Left lung (tissue), 10 donors: Measurements from ENCODE around the gene FXR1. TPM values are rescaled to one million over a fixed set of nuclear protein-coding genes. Genes with fewer than 3 reads are reported as not detected.

Experiments
- ATAC-seq: fragments of 200-7000 bp; cut with Tn5 transposase; one replicate; pipeline ENCODE4 v1.9.1; 2020; ENCODE audit warnings: moderate library complexity
- DNase-seq, 4 donors: peaks; one replicate each; pipeline ENCODE4 v3.0.0-alpha.2; 2013 to 2020
- H3K27ac ChIP-seq, 2 donors: fragments of 200-600 bp; sonication (generic) in 1 of 2; one replicate each; pipeline versions ENCODE4 v1.5.0 to v1.8.0; 2020 to 2021
- H3K27me3 ChIP-seq, 2 donors: fragments of 200-600 bp; sonication (generic) in 1 of 2; one replicate each; pipeline versions ENCODE4 v1.5.0 to v1.8.0; 2020 to 2021
- H3K36me3 ChIP-seq, 2 donors: fragments of 200-600 bp; sonication (generic) in 1 of 2; one replicate each; pipeline versions ENCODE4 v1.5.0 to v1.8.0; 2020 to 2021
- H3K4me1 ChIP-seq, 2 donors: fragments of 200-600 bp; one replicate each; pipeline ENCODE4 v1.8.0; 2021
- H3K4me3 ChIP-seq, 2 donors: fragments of 200-600 bp; sonication (generic) in 1 of 2; one replicate each; pipeline versions ENCODE4 v1.5.0 to v1.8.0; 2020 to 2021; ENCODE audit warnings: mild to moderate bottlenecking in 1 of 2
- H3K9me3 ChIP-seq, 2 donors: fragments of 200-600 bp; sonication (generic) in 1 of 2; one replicate each; pipeline versions ENCODE4 v1.5.0 to v1.8.0; 2020 to 2021
- CTCF ChIP-seq, 2 donors: fragments of 200-600 bp; sonication (generic) in 1 of 2; IDR thresholded peaks; one replicate each; pipeline versions ENCODE4 v1.5.0 to v1.8.0; 2021; ENCODE audit warnings: antibody characterized with exemption in 2 of 2
- intact Hi-C, 2 donors: fragments of 100-400 bp; cut with DNase I; formaldehyde crosslinking; loops; one replicate each; pipeline versions ENCODE4 v1.11.2 to v1.14.2; 2022
- polyA plus RNA-seq, 6 donors: library from polyadenylated mRNA; unstranded; fragments of 120-200 nt; gene quantifications; one replicate each; pipeline ENCODE4 v1.2.1, GENCODE V29; 2013; ENCODE audit not compliant: insufficient read length in 6 of 6
- total RNA-seq, 2 donors: library from RNA; stranded (reverse); fragmentation: NEBNext Ultra II Directional; extraction: Animal tissue kit (Norgen Biotek cat#: 25700); gene quantifications; one replicate each; pipeline ENCODE4 v1.2.1, GENCODE V29; 2021
- donor health status: DM: no; HTN: yes; CAD: no.
- donor health status: DM: no; HTN: no; CAD: no.

The FXR1 gene
- total and polyA plus RNA-seq, 8 donors: 100 to 249 (median 206) TPM

- no peak for ATAC-seq
- no peak overlapping the region for H3K27ac ChIP-seq
- no peaks in the 10 kb centered on the region for H3K27me3 ChIP-seq
- no peaks in the 10 kb centered on the region for H3K9me3 ChIP-seq
- no peak overlapping the region for H3K4me3 ChIP-seq
- H3K4me1 ChIP-seq: peaks cover 0 to 6% of the 10 kb centered on the region in 2 donors
- H3K36me3 ChIP-seq: peaks cover 0 to 24% of the 10 kb centered on the region in 2 donors
- TF ChIP-seq CTCF (IDR thresholded peaks at IDR 0.05): no peak
- DNase-seq: no peak
- intact Hi-C loops: no loop called here
Measured at GRCh38 chr3:180932819-180933218, 20.3 kb downstream of the FXR1 start.

DNA sequence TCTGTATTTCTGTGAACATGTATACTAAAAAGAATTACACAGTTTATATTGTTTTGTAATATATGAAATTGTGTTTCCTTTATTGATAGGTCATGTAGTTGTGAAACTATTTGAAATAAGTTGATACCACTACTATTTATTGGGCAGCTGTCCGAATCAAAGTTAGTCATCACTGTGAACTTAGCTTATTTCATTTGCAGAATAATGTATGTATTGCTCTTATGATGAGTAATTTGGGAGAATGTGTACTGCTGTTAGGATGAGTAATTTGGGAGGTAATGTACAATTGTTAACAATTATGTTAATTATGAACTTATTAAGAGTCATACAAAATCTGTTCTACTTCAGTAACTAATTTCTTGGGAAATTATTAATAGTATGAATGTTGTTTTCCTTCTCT is 22.2 kb downstream of the FXR1 start:
- no peak for TF ChIP-seq CTCF (IDR thresholded peaks at IDR 0.05)
- Histone ChIP-seq H3K4me3 (no peak overlapping the region), H3K27me3 (no peaks in the 10 kb centered on the region), H3K4me1 (peaks cover 0 to 6% of the 10 kb centered on the region in 2 donors), H3K9me3 (no peaks in the 10 kb centered on the region), H3K36me3 (peaks cover 0 to 31% of the 10 kb centered on the region in 2 donors), H3K27ac (no peak overlapping the region)
- DNase-seq: no peak
- intact Hi-C loops: no loop called here
- ATAC-seq: no peak

DNA sequence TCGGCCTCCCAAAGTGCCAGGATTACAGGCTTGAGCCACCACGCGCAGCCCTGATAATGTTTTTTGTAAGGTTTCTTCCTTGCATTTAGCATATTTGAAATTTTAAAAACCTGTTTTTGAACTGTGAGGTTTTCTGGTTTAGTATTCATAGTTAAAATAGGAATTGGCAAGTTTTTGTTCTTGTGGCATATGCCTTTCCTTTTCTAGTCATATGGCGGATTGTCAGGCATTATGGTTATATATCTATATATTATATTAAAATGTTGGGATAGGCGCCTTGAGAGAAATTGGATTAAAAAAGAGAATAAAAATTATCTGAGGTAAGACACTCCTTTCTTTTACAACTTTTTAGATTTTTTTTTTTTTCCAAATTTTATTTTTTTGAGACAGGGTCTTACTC is 28.4 kb downstream of the FXR1 start:
- Histone ChIP-seq H3K27ac (no peak overlapping the region), H3K4me3 (no peak overlapping the region), H3K9me3 (no peaks in the 10 kb centered on the region), H3K27me3 (no peaks in the 10 kb centered on the region), H3K4me1 (no peaks in the 10 kb centered on the region), H3K36me3 (peaks cover 0 to 44% of the 10 kb centered on the region in 2 donors)
- TF ChIP-seq CTCF (IDR thresholded peaks at IDR 0.05): no peak
- no peak for DNase-seq
- no peak for ATAC-seq
- intact Hi-C loops: no loop called here

GRCh38 chr3:180947761-180948390 is 35.4 kb downstream of the FXR1 start:
- ATAC-seq (no peak), DNase-seq (no peak)
- Histone ChIP-seq H3K4me3 (no peak overlapping the region), H3K27ac (no peak overlapping the region), H3K36me3 (peaks cover 0 to 65% of the 10 kb centered on the region in 2 donors), H3K27me3 (no peaks in the 10 kb centered on the region), H3K4me1 (no peaks in the 10 kb centered on the region), H3K9me3 (no peaks in the 10 kb centered on the region)
- TF ChIP-seq CTCF (IDR thresholded peaks at IDR 0.05): no peak
- intact Hi-C loops: no loop called here

DNA sequence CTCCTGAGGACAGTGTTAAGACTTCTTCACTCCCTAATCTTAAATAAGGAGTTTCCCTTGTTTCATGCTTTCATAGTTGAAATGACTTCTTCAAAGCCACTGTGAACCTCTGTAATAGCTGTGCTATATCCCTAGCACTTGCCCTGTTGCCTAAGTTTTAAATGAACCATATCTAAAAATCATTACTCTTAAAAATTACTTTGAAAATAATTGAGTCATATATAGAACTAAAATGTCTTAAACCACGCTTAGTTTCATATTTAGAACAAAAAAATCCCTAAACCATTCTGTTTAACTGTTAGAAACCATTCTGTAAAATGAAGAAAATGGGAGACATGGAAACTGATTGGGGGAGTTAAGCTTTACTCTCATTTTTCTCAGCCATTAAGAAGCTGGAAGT is 47.2 kb downstream of the FXR1 start:
- H3K4me1 ChIP-seq: no peaks in the 10 kb centered on the region
- DNase-seq (no peak), ATAC-seq (no peak)
- no peak overlapping the region for H3K27ac ChIP-seq
- no peak overlapping the region for H3K4me3 ChIP-seq
- no peaks in the 10 kb centered on the region for H3K9me3 ChIP-seq
- peaks cover 0 to 90% of the 10 kb centered on the region in 2 donors for H3K36me3 ChIP-seq
- intact Hi-C loops: no loop called here
- H3K27me3 ChIP-seq: no peaks in the 10 kb centered on the region
- TF ChIP-seq CTCF (IDR thresholded peaks at IDR 0.05): no peak
